MM.1S (cell line): ENCODE results near the gene USP13.

Experiments
- DNase-seq: peaks from one replicate; pipeline ENCODE4 v3.0.0-alpha.2; 2015
- H2AFZ ChIP-seq: fragments of 300-600 bp; sonication (generic); 2 replicates; pipeline ENCODE4 v1.6.0; 2016; ENCODE audit warnings: antibody characterized with exemption, low read length
- H3F3A ChIP-seq: fragments of 300-600 bp; sonication (generic); 2 replicates; pipeline ENCODE4 v1.6.1; 2016; ENCODE audit warnings: mild to moderate bottlenecking, antibody characterized with exemption, low read length, moderate library complexity, mixed read lengths; ENCODE audit not compliant: insufficient read depth
- H3K27ac ChIP-seq: fragments of 300-600 bp; sonication (generic); 2 replicates; pipeline ENCODE4 v1.5.1; 2016; ENCODE audit warnings: mild to moderate bottlenecking, low read length
- H3K27me3 ChIP-seq: fragments of 300-600 bp; sonication (generic); replicated peaks from 2 replicates; pipeline ENCODE4 v1.6.0; 2016; ENCODE audit warnings: low read length; ENCODE audit not compliant: insufficient read depth
- H3K36me3 ChIP-seq: fragments of 300-600 bp; sonication (generic); replicated peaks from 2 replicates; pipeline ENCODE4 v1.6.1; 2016; ENCODE audit warnings: mild to moderate bottlenecking, low read length, mixed read lengths; ENCODE audit not compliant: insufficient read depth
- H3K4me1 ChIP-seq: fragments of 300-600 bp; sonication (generic); 2 replicates; pipeline ENCODE4 v1.6.1; 2016; ENCODE audit warnings: low read length, mixed read lengths
- H3K4me2 ChIP-seq: fragments of 300-600 bp; sonication (generic); 2 replicates; pipeline ENCODE4 v1.6.0; 2016; ENCODE audit warnings: low read depth, low read length
- H3K4me3 ChIP-seq: fragments of 300-600 bp; sonication (generic); 2 replicates; pipeline ENCODE4 v1.5.1; 2016; ENCODE audit warnings: low read length, mixed read lengths
- H3K79me2 ChIP-seq: fragments of 300-600 bp; sonication (generic); 2 replicates; pipeline ENCODE4 v1.6.1; 2016; ENCODE audit warnings: mixed run types, low read length, mixed read lengths
- H3K9ac ChIP-seq: fragments of 300-600 bp; sonication (generic); 2 replicates; pipeline ENCODE4 v1.6.1; 2016; ENCODE audit warnings: low read length, mixed read lengths
- H3K9me2 ChIP-seq: fragments of 300-600 bp; sonication (generic); replicated peaks from 2 replicates; pipeline ENCODE4 v1.6.1; 2016; ENCODE audit warnings: mild to moderate bottlenecking, low read length, mixed read lengths; ENCODE audit not compliant: insufficient read depth
- H3K9me3 ChIP-seq: fragments of 300-600 bp; sonication (generic); replicated peaks from 2 replicates; pipeline ENCODE4 v1.6.1; 2016; ENCODE audit warnings: mild to moderate bottlenecking, low read length, mixed read lengths; ENCODE audit not compliant: insufficient read depth
- H4K20me1 ChIP-seq: fragments of 300-600 bp; sonication (generic); 2 replicates; pipeline ENCODE4 v1.6.1; 2016; ENCODE audit warnings: mild to moderate bottlenecking, low read length, moderate library complexity, mixed read lengths; ENCODE audit not compliant: insufficient read depth
- CTCF ChIP-seq: fragments of 300-600 bp; sonication (generic); IDR thresholded peaks from 2 replicates; pipeline ENCODE4 v1.5.1; 2016; ENCODE audit warnings: antibody characterized with exemption, low read length, mixed read lengths
- EZH2 ChIP-seq: fragments of 300-600 bp; sonication (generic); optimal IDR thresholded peaks from 2 replicates; pipeline ENCODE3; 2017; ENCODE audit warnings: low read depth, mild to moderate bottlenecking, antibody characterized with exemption, low read length, mixed read lengths
- EZH2phosphoT487 ChIP-seq: fragments of 300-600 bp; sonication (generic); IDR thresholded peaks from 2 replicates; pipeline ENCODE4 v1.6.1; 2018; ENCODE audit warnings: antibody characterized with exemption, low read length

USP13 gene

GRCh38 chr3:179651687-179652446 is 973 bp upstream of the USP13 start:
- Histone ChIP-seq H2AFZ (peak overlapping the region; percentile 27), H3K79me2 (peaks cover 33% of the 10 kb centered on the region), H3K36me3 (no peaks in the 10 kb centered on the region), H3K4me3 (peak overlapping the region; percentile 53), H4K20me1 (0 out of 2 replicates have a peak, but pooled peaks cover 3% of the 10 kb centered on the region), H3K4me2 (peak overlapping the region; percentile 60), H3K9ac (peak overlapping the region; percentile 50; the same call in 1 of the 2 replicates), H3K9me3 (no peaks in the 10 kb centered on the region), H3F3A (peaks cover 23% of the 10 kb centered on the region), H3K27ac (peak overlapping the region; percentile 63; the same call in 1 of the 2 replicates), H3K27me3 (0 out of 2 replicates have a peak, but pooled peaks cover 6% of the 10 kb centered on the region), H3K9me2 (no peaks in the 10 kb centered on the region), H3K4me1 (peaks cover 21% of the 10 kb centered on the region; the same call in 1 of the 2 replicates)
- no peak for DNase-seq
- TF ChIP-seq EZH2phosphoT487 (no peak), CTCF (no peak), EZH2 (no peak)

DNA sequence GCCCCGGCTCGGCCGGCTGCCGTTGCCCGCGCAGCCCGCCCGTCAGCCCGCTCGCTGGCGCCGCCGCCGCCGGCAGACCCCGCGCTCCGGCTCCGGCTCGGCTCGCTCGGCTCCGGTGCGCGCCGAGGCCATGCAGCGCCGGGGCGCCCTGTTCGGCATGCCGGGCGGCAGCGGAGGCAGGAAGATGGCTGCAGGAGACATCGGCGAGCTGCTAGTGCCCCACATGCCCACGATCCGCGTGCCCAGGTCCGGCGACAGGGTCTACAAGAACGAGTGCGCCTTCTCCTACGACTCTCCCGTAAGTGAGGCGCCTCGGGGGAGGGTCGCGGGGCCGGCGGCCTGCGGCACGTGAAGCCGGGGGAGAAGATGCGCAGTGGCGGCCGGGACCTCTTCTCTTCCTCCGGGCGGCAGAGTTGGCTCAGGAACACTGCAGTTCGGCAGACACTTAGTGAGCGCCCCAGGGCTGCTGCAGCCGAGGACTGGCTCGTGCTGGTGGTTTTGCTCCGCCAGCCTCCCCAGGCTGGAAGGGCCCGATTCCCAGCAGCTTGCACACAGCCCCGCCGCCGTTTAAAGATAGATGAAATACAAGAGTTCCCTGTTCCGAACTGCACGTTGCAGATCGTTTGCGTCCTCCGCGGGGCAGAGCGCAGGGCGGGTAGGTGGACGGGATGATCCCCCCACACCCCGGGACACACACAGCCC is 407 bp downstream of the USP13 start:
- H3K36me3 ChIP-seq = no peaks in the 10 kb centered on the region
- peaks cover 47% of the 10 kb centered on the region for H3K79me2 ChIP-seq
- peak overlapping the region; percentile 80 for H3K27ac ChIP-seq
- peak; percentile 84 for DNase-seq
- 0 out of 2 replicates have a peak, but pooled peaks cover 6% of the 10 kb centered on the region for H3K27me3 ChIP-seq
- peaks cover 23% of the 10 kb centered on the region for H3F3A ChIP-seq
- peak overlapping the region; percentile 80 for H2AFZ ChIP-seq
- H3K4me1 ChIP-seq = peaks cover 21% of the 10 kb centered on the region; the same call in 1 of the 2 replicates
- no peak for TF ChIP-seq EZH2phosphoT487
- peak; percentile 13; the same call in 1 of the 2 replicates for TF ChIP-seq CTCF
- H3K4me2 ChIP-seq = peak overlapping the region; percentile 82
- no peaks in the 10 kb centered on the region for H3K9me3 ChIP-seq
- peak overlapping the region; percentile 89 for H3K9ac ChIP-seq
- H3K9me2 ChIP-seq = no peaks in the 10 kb centered on the region
- 0 out of 2 replicates have a peak, but pooled peaks cover 3% of the 10 kb centered on the region for H4K20me1 ChIP-seq
- H3K4me3 ChIP-seq = peak overlapping the region; percentile 90

GRCh38 chr3:179655236-179655635 is 2.4 kb downstream of the USP13 start:
- Histone ChIP-seq H3K4me1 (peaks cover 21% of the 10 kb centered on the region; the same call in 1 of the 2 replicates), H3K4me2 (peak overlapping the region; percentile 82), H3K4me3 (no peak overlapping the region), H3F3A (peaks cover 23% of the 10 kb centered on the region), H3K27me3 (0 out of 2 replicates have a peak, but pooled peaks cover 6% of the 10 kb centered on the region), H3K9ac (no peak overlapping the region), H3K27ac (no peak overlapping the region), H3K9me2 (no peaks in the 10 kb centered on the region), H3K9me3 (no peaks in the 10 kb centered on the region), H2AFZ (no peak overlapping the region), H4K20me1 (0 out of 2 replicates have a peak, but pooled peaks cover 3% of the 10 kb centered on the region), H3K79me2 (peaks cover 66% of the 10 kb centered on the region), H3K36me3 (no peaks in the 10 kb centered on the region)
- no peak for DNase-seq
- TF ChIP-seq EZH2 (no peak), EZH2phosphoT487 (no peak), CTCF (no peak)
